ENCODE measurements around the gene TNFSF8. TPM values are rescaled to one million over a fixed set of nuclear protein-coding genes. Genes with fewer than 3 reads are reported as not detected.

Gene TNFSF8
- total RNA-seq, 1 experiment from 2014 or later: not detected

- intact Hi-C loops (cut with micrococcal nuclease): no loop called here
- H3K4me3 Mint-ChIP-seq (ENCODE audit: unreplicated experiment): no peak overlapping the region
- peaks cover 7% of the 10 kb centered on the region for H3K9me3 Mint-ChIP-seq (ENCODE audit: unreplicated experiment)
- peaks cover 24% of the 10 kb centered on the region for H3K4me1 Mint-ChIP-seq (ENCODE audit: insufficient read depth, unreplicated experiment)
- ChIA-PET CTCF (interaction anchor here (0.6 to 0.7 kb wide), 2 partner anchors 21 to 65 kb away, joined by 3 to 4 read pairs; no protein-coding TSS in a partner anchor), POLR2A (interaction anchor here (0.6 kb wide), 2 partner anchors 19 to 32 kb away, joined by 3 to 6 read pairs; no protein-coding TSS in a partner anchor)
- TF ChIP-seq, protein P1, sequence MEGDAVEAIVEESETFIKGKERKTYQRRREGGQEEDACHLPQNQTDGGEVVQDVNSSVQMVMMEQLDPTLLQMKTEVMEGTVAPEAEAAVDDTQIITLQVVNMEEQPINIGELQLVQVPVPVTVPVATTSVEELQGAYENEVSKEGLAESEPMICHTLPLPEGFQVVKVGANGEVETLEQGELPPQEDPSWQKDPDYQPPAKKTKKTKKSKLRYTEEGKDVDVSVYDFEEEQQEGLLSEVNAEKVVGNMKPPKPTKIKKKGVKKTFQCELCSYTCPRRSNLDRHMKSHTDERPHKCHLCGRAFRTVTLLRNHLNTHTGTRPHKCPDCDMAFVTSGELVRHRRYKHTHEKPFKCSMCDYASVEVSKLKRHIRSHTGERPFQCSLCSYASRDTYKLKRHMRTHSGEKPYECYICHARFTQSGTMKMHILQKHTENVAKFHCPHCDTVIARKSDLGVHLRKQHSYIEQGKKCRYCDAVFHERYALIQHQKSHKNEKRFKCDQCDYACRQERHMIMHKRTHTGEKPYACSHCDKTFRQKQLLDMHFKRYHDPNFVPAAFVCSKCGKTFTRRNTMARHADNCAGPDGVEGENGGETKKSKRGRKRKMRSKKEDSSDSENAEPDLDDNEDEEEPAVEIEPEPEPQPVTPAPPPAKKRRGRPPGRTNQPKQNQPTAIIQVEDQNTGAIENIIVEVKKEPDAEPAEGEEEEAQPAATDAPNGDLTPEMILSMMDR (IDR thresholded peaks at IDR 0.05; ENCODE audit: unreplicated experiment): no peak
- DNase-seq (ENCODE audit: unreplicated experiment): no peak
- H3K36me3 Mint-ChIP-seq (ENCODE audit: insufficient read depth, unreplicated experiment): no peaks in the 10 kb centered on the region
- no peak overlapping the region for H3K27ac Mint-ChIP-seq (ENCODE audit: low read depth, unreplicated experiment)
- H3K27me3 Mint-ChIP-seq (ENCODE audit: insufficient read depth, unreplicated experiment): no peaks in the 10 kb centered on the region
- no TSS peak for BruUV-seq (replicated peaks)
Observed at GRCh38 chr9:114887963-114888362, 42.4 kb downstream of the TNFSF8 start.

- ChIA-PET CTCF (interaction anchor here (2.4 kb wide), 1 partner anchor 25 kb away, joined by 5 read pairs; no protein-coding TSS in a partner anchor), POLR2A (interaction anchor here (1.2 to 4.6 kb wide), 5 partner anchors 22 to 97 kb away, joined by 3 to 17 read pairs (median 5); partner anchors contain the start of gene TNFSF15)
- intact Hi-C loops (cut with micrococcal nuclease): no loop called here
- DNase-seq (ENCODE audit: unreplicated experiment): peak; percentile 96
- peak overlapping the region; percentile 85 for H3K27ac Mint-ChIP-seq (ENCODE audit: low read depth, unreplicated experiment)
- no peaks in the 10 kb centered on the region for H3K36me3 Mint-ChIP-seq (ENCODE audit: insufficient read depth, unreplicated experiment)
- BruUV-seq (replicated peaks): no TSS peak
- peaks cover 18% of the 10 kb centered on the region for H3K4me1 Mint-ChIP-seq (ENCODE audit: insufficient read depth, unreplicated experiment)
- H3K4me3 Mint-ChIP-seq (ENCODE audit: unreplicated experiment): no peak overlapping the region
- TF ChIP-seq, protein P1 (IDR thresholded peaks at IDR 0.05; ENCODE audit: unreplicated experiment): no peak
- no peaks in the 10 kb centered on the region for H3K27me3 Mint-ChIP-seq (ENCODE audit: insufficient read depth, unreplicated experiment)
- peaks cover 7% of the 10 kb centered on the region for H3K9me3 Mint-ChIP-seq (ENCODE audit: unreplicated experiment)
Observed at GRCh38 chr9:114884787-114885452, 45.5 kb downstream of the TNFSF8 start.

GRCh38 chr9:114883709-114884108 lies 46.7 kb downstream of the TNFSF8 start:
- BruUV-seq (replicated peaks): no TSS peak
- TF ChIP-seq, protein P1 (IDR thresholded peaks at IDR 0.05; ENCODE audit: unreplicated experiment): no peak
- Mint-ChIP-seq H3K4me1 (ENCODE audit: insufficient read depth, unreplicated experiment) (peaks cover 9% of the 10 kb centered on the region), H3K36me3 (ENCODE audit: insufficient read depth, unreplicated experiment) (no peaks in the 10 kb centered on the region), H3K27me3 (ENCODE audit: insufficient read depth, unreplicated experiment) (no peaks in the 10 kb centered on the region), H3K4me3 (ENCODE audit: unreplicated experiment) (no peak overlapping the region), H3K27ac (ENCODE audit: low read depth, unreplicated experiment) (no peak overlapping the region), H3K9me3 (ENCODE audit: unreplicated experiment) (peaks cover 7% of the 10 kb centered on the region)
- intact Hi-C loops (cut with micrococcal nuclease): no loop called here
- ChIA-PET CTCF (interaction anchor here (2.4 kb wide), 1 partner anchor 26 kb away, joined by 5 read pairs; no protein-coding TSS in a partner anchor), POLR2A (interaction anchor here (1.2 to 4.6 kb wide), 3 partner anchors 23 to 75 kb away, joined by 3 to 17 read pairs (median 5); no protein-coding TSS in a partner anchor)
- DNase-seq (ENCODE audit: unreplicated experiment): peak; percentile 65

- Mint-ChIP-seq H3K4me1 (ENCODE audit: insufficient read depth, unreplicated experiment) (peaks cover 9% of the 10 kb centered on the region), H3K36me3 (ENCODE audit: insufficient read depth, unreplicated experiment) (no peaks in the 10 kb centered on the region), H3K27me3 (ENCODE audit: insufficient read depth, unreplicated experiment) (no peaks in the 10 kb centered on the region), H3K4me3 (ENCODE audit: unreplicated experiment) (no peak overlapping the region), H3K9me3 (ENCODE audit: unreplicated experiment) (no peaks in the 10 kb centered on the region), H3K27ac (ENCODE audit: low read depth, unreplicated experiment) (no peak overlapping the region)
- CTCF ChIA-PET: no interaction called here
- TF ChIP-seq, protein P1 (IDR thresholded peaks at IDR 0.05; ENCODE audit: unreplicated experiment): no peak
- no peak for DNase-seq (ENCODE audit: unreplicated experiment)
- no TSS peak for BruUV-seq (replicated peaks)
- intact Hi-C loops (cut with micrococcal nuclease): no loop called here
- POLR2A ChIA-PET: no interaction called here
Observed at GRCh38 chr9:114880291-114880745, 50.1 kb downstream of the TNFSF8 start.

Data from MCF 10A (cell line).